ENCODE measurements around the gene HLA-A.

DNA sequence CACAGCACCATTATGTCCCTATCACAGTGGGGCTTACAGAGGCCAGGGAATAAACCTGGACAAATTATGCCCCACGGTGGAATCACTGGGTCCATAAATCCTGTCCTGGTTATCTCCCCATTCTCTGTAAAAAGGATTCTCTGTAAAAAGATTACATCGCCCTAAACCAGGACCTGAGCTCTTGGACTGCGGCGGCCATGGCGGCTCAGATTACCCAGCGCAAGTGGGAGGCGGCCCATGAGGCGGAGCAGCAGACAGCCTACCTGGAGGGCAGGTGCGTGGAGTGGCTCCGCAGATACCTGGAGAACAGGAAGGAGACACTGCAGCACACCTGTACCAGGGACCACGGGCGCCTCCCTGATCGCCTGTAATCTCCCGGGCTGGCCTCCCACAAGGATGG is 8.4 kb upstream of the HLA-A start:
- TF ChIP-seq POLR2A (IDR thresholded peaks at IDR 0.05; ENCODE audit: borderline replicate concordance, extremely low read depth, insufficient read depth, insufficient read length), result no peak
- TF ChIP-seq FOSL1 (IDR thresholded peaks at IDR 0.05; ENCODE audit: low read depth), result no peak
- no peak for TF ChIP-seq ZNF274 (IDR thresholded peaks at IDR 0.05; ENCODE audit: low read depth, low read length)
- TF ChIP-seq MAX (IDR thresholded peaks at IDR 0.05), result no peak
- TF ChIP-seq JUND (IDR thresholded peaks at IDR 0.05), result no peak
- TF ChIP-seq CTCF (IDR thresholded peaks at IDR 0.05 in 2 of 3, conservative IDR thresholded peaks at IDR 0.05 in 1 of 3; ENCODE audit: borderline replicate concordance in 1 of 3, insufficient read depth in 1 of 3, low read depth in 2 of 3, low read length in 2 of 3), result no peak
- TF ChIP-seq, protein P1, sequence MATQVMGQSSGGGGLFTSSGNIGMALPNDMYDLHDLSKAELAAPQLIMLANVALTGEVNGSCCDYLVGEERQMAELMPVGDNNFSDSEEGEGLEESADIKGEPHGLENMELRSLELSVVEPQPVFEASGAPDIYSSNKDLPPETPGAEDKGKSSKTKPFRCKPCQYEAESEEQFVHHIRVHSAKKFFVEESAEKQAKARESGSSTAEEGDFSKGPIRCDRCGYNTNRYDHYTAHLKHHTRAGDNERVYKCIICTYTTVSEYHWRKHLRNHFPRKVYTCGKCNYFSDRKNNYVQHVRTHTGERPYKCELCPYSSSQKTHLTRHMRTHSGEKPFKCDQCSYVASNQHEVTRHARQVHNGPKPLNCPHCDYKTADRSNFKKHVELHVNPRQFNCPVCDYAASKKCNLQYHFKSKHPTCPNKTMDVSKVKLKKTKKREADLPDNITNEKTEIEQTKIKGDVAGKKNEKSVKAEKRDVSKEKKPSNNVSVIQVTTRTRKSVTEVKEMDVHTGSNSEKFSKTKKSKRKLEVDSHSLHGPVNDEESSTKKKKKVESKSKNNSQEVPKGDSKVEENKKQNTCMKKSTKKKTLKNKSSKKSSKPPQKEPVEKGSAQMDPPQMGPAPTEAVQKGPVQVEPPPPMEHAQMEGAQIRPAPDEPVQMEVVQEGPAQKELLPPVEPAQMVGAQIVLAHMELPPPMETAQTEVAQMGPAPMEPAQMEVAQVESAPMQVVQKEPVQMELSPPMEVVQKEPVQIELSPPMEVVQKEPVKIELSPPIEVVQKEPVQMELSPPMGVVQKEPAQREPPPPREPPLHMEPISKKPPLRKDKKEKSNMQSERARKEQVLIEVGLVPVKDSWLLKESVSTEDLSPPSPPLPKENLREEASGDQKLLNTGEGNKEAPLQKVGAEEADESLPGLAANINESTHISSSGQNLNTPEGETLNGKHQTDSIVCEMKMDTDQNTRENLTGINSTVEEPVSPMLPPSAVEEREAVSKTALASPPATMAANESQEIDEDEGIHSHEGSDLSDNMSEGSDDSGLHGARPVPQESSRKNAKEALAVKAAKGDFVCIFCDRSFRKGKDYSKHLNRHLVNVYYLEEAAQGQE (IDR thresholded peaks at IDR 0.05; ENCODE audit: low read depth), result no peak
- TF ChIP-seq RAD21 (IDR thresholded peaks at IDR 0.05; ENCODE audit: low read depth), result no peak
- TF ChIP-seq EZH2phosphoT487 (IDR thresholded peaks at IDR 0.05; ENCODE audit: borderline replicate concordance), result no peak
- no peak for TF ChIP-seq ZFX (IDR thresholded peaks at IDR 0.05)
- TF ChIP-seq EZH2 (IDR thresholded peaks at IDR 0.05), result no peak

All from HCT116 (cell line).